ENCODE results near the gene NRGN.

NRGN gene

DNA sequence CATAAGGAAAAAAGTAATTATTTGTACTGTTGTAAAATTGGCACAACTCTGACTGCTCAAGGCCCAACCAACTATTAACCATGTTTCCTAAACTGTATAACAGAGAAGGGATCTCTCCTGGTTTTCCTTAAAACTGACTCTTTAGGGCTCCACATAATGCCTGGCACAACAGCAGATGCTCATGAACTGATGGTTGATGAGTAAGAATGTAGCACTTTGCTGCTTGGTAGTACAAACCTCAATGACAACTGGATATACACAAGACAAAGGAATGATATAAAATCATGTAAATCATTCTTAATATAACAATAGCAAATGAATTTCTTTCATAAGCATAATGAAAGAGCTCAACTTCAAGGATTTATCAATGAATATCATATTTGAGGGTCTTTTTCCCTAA is 48.8 kb downstream of the NRGN start:
- no peak for DNase-seq (ENCODE audit: low read depth)

DNA sequence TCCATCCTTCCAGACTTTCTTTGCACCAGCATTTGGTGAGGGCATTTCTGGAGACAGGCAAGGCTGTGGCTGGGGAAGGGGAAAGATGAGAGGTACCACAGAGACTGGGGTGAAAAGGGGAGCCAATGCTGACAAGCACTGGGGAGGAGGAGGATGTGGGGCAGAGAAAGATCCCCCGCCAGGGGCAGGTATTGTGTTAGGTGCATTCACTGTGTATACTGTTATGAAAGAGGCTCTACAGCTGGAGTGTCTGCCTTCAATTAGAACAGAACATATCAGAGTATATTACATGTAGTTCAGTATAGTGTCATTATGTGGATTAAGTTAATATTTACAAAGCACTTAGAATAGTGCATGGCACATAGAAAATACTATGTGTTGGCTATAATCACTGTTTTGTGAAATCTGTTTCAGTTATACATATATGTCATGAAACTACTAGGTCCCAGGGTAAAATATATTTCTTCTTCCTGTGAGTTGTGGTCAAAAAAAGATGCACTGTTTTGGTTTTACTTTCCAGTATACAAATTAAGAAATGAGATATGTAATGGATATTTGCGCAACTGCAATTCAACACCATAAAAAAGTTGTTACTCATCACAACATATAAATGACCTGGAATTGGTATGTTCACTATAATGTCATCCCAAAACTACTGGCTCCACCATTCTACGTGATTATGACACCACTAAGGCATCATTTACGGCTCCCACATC is 52.0 kb downstream of the NRGN start:
- no peak for DNase-seq (ENCODE audit: low read depth)

DNA sequence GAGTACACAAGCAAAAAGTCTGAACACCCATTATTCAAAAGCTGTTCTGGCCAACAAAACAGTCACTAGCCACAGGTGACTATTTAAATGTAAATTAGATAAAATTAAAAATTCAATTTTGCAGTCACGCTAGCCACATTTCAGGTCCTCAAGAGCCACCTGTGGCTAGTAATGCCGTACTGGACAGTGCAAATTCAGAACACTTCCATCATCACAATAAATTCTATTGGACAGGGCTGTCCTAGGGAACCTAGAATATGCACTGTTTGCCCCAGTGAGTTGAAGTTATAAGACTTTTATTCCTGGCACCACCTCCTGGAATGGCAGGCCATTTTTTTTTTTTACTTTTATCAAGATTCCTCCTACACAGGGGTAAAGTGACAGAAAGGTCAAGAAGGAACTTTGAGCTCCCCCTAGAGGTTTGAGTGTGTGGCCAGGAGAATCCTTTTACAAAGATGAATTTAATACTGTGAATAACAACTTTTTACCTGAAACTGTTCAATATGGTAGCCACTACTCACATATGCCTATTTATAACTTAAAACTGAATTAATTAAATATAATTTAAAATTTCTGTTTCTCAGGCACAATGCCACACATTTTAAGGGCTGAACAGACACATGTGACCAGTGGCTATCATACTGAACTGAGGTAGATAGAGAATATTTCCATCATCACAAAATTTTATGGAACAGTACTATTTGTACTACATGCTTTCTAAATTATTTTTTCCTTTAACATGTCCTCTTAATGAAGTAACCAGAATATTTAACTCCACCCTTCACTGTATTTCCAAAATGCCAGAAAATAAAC is 53.9 kb downstream of the NRGN start:
- no peak for DNase-seq (ENCODE audit: low read depth)

DNA sequence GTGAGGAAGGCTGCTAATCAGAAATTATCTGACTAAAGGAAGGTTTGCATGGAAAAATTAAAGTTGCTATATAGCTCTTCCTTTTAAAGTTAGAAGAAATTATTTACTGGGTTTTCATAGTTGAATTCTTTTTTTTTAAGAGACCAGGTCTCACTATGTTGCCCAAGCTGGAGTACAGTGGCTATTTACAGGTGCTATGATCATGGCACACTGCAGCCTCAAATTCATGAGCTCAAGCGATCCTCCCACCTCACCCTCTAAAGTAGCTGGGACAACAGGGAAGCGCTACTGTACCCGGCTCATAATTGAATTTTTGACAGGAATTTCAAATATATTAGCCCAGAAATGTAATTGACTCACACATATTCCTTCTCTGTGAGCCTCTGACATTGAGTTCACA is 56.6 kb downstream of the NRGN start:
- DNase-seq (ENCODE audit: low read depth), result no peak
